ENCODE results near the gene ZNF22. TPM values are rescaled to one million over a fixed set of nuclear protein-coding genes. Genes with fewer than 3 reads are reported as not detected.

The ZNF22 gene
- total RNA-seq, 1 donor from 2014 or later = 33.7 TPM

DNA sequence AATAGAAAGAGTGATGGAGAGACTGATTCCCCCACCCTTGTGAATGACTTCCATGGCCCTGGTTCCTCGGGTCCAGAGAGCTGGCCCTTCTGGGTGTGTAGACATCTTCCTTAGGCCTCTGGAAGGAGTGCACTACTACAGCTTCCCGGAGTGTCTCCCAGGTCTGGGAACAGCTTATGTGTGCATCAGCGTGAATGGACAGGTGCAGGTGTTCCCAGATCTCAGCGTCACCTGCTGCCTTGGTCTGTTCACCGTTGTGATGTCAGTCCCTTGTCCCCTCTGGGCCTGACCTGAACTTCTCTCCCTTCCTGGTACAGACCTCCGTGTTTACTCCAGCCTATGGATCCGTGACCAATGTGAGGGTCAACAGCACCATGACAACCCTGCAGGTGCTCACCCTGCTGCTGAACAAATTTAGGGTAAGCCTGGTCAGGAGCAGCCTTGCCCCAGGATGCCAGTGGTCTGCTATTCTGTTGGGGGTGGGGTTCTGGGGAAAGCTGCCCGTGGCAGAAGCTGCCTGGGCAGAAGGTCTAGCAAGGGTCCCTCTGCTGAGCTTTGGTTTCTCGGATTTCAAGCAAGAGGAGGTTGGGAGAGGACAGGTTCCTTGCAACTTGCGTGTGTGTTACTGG lies 11.7 kb upstream of the ZNF22 start:
- intact Hi-C loops (cut with micrococcal nuclease) = no loop called here

DNA sequence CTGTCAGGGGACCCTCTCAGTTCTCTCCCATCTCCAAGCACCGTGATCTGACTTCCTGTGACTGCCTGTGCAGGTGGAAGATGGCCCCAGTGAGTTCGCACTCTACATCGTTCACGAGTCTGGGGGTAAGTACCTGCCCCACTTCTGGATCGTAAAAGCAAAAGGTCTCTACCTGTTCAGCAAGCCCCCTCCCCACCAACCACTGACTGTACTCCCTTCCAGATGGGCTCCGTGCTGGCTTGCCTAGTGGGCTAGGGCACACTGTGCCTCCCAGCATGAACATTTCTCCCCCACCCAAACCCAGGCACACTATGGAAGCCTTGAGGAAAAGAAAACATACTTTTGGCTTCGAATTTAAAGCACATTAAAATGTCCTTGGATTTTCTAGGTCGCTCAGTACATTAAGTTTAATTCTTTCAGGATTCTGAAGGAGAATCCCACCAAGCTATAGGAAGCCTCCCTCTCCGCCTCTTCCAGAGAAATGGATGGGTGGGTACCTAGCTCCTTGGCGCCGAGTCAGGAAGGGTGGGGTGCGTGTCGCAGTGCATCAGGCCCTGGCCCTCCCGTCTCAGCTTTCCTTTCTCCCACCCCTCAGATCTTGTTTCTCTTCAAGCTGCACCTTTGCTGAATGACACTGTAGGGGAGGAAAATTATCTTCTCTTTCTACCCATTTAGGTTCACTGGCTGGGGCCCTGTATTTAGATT lies 11.0 kb upstream of the ZNF22 start:
- intact Hi-C loops (cut with micrococcal nuclease) = no loop called here

- intact Hi-C loops (cut with micrococcal nuclease) = no loop called here
Measured at GRCh38 chr10:44990302-44990655, 10.4 kb upstream of the ZNF22 start.

- intact Hi-C loops (cut with micrococcal nuclease) = no loop called here
Measured at GRCh38 chr10:44990965-44991364, 9.8 kb upstream of the ZNF22 start.

- intact Hi-C loops (cut with micrococcal nuclease) = no loop called here
Measured at GRCh38 chr10:44991571-44991970, 9.2 kb upstream of the ZNF22 start.

- intact Hi-C loops (cut with micrococcal nuclease) = no loop called here
Measured at GRCh38 chr10:44992070-44992731, 8.5 kb upstream of the ZNF22 start.

DNA sequence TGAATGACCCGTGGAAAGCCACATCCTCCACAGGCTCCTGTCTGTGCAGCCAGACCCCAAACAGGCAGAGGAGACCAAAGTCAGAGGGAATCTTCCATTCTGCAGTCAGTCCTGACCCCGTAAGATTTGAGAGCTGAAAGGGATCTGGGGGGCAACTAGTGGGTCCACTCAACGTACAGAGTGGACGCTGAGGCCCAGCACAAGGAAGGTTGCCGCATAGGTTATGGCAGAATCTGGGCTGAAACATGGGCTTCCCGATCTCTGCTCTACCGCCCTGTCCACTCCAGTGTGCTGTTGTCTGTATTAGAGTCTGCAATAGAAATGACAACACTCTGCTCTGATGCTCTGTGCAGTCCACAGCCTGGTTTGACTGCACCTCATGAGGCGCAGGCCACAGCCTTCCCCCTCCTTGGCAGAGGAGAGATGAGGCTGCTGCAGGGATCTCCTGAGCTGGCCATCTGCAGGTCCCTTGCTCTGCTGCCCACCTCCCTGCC lies 7.9 kb upstream of the ZNF22 start:
- intact Hi-C loops (cut with micrococcal nuclease) = no loop called here

GRCh38 chr10:44993226-44993921 lies 7.3 kb upstream of the ZNF22 start:
- intact Hi-C loops (cut with micrococcal nuclease) = no loop called here

GRCh38 chr10:44993922-44994751 lies 6.6 kb upstream of the ZNF22 start:
- intact Hi-C loops (cut with micrococcal nuclease) = no loop called here

- intact Hi-C loops (cut with micrococcal nuclease) = no loop called here
Measured at GRCh38 chr10:44994752-44995530, 5.8 kb upstream of the ZNF22 start.

- intact Hi-C loops (cut with micrococcal nuclease) = no loop called here
Measured at GRCh38 chr10:44995581-44995913, 5.2 kb upstream of the ZNF22 start.

- intact Hi-C loops (cut with micrococcal nuclease) = no loop called here
Measured at GRCh38 chr10:44995914-44996669, 4.6 kb upstream of the ZNF22 start.

GRCh38 chr10:44997105-44997748 lies 3.5 kb upstream of the ZNF22 start:
- intact Hi-C loops (cut with micrococcal nuclease) = no loop called here

DNA sequence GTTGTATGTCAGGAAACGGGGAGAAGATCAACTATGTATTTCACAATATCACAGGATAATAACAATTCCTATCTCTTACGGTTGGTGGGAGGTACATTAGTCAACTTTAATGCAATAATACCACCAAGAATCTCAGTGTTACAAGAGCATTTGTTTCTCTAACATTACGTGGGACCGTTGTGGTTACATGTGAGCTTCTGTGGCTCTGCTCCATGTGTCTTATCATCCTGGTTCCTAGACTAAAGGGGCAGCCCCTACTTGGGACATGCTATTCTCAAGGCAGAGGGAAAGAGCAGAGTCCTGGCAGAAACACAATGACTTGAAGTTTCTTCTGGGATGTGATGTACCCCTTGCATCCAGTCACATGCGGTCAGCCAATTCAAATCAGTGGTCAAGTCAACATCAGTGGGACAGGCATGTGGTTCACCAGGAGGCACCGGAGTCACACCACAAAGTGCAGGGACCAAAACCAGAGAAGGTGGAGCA lies 2.5 kb upstream of the ZNF22 start:
- intact Hi-C loops (cut with micrococcal nuclease) = no loop called here

DNA sequence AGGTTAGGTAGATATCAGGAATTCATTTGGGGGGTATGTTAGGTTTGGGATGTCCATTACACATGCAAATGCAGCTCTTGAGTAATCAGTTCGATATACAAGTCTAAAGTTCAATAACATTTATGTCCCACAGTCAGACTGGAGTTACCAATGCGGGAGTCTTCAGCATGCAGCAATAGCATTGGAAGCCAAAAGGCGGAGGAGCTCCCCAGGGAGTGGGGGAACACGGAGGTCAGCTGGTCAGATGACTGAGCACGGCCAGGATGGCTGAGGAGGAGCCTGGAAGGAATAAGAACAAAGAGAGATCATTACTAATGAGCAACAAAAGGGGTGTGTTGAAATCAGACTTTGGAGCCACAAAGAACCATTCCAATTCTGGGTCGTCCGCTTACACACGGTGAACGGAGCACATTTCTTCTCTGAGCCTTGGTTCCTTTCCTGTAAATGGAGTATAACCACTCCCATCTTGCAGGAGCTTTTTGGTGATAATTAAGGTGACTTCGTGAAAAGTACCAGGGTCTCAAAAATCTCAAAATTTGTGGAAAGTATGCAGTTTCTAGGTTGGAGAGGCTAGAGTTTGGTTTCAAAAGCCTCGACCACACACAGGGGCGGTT lies 478 bp upstream of the ZNF22 start:
- intact Hi-C loops (cut with micrococcal nuclease) = loop anchor here (1.0 to 10.0 kb wide), 7 partner anchors 22 to 1861 kb away; partner anchors contain the start of genes CSGALNACT2, DEPP1, TIMM23 and ZFAND4

DNA sequence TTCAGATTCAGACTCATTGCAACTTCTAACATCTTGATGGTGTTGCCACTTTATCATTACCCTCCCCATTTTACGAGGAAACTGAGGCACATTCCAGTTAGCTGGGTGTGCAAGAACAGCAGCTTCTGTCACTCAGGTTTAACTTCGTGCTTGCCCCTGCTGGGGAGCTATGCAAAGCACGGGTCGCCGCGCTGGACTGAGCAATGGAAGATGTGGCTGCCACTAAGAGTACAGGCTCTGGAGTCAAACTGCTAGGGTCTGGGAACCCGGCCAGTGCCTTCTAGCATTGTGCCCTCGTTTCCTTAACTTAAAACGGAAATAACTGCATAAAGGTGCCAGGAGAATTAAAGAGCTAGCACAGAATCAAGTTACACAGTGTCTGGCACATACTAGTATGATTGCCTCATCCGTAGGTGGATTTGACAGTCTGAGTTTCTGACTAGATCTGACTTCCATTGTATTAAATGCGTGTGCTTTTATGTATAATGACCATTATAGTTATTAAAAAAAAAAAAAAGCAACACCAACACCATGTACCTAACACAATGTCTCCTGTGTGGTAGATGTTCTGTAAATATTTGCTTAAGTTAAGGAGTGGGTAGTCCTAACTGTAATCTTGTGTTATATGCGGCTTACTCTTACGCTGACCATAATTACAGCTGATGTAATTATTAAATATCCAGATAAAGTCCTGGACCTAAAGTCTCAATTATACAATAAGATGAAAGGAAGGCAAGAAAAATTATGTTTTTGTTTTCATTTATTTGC lies 842 bp downstream of the ZNF22 start:
- intact Hi-C loops (cut with micrococcal nuclease) = loop anchor here (1.0 to 10.0 kb wide), 10 partner anchors 26 to 1863 kb away; partner anchors contain the start of genes CSGALNACT2, RASSF4, TIMM23 and ZFAND4

DNA sequence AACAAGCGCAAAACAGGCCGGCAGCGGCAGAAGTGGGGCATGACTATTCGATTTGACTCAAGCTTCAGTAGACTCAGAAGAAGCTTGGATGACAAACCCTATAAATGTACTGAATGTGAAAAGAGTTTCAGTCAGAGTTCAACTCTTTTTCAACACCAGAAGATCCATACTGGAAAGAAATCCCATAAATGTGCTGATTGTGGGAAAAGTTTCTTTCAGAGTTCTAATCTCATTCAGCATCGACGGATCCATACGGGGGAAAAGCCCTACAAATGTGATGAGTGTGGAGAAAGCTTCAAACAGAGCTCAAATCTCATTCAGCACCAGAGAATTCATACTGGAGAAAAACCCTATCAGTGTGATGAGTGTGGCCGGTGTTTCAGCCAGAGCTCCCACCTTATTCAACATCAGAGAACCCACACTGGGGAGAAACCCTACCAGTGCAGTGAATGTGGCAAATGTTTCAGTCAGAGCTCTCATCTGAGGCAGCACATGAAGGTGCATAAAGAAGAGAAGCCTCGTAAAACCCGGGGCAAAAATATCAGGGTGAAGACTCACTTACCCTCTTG lies 2.8 kb downstream of the ZNF22 start:
- intact Hi-C loops (cut with micrococcal nuclease) = loop anchor here (10.0 kb wide), 4 partner anchors 461 to 1021 kb away; partner anchors contain the start of gene ZFAND4

All from T-helper 1 cell treated with Interleukin-12 subunit alpha and Interleukin-12 subunit beta and Interleukin-4 antibody, amounts not matched to agents 30 ng/mL and 1 ng/mL, for 36 hours (primary cell).